HG03039 (cell line): ENCODE measurements around the gene TIMP3.
"Not testable (repeated sequence)": the region's sequence is repeated elsewhere in the genome, so short reads cannot be mapped to it uniquely, and the experiment has no call there.

Experiments
- ATAC-seq: cut with Tn5 transposase; IDR thresholded peaks from one replicate; pipeline ENCODE4 v1.9.1; 2021; ENCODE audit warnings: mild to moderate bottlenecking, moderate library complexity; ENCODE audit not compliant: unreplicated experiment

Gene TIMP3

GRCh38 chr22:32850591-32851517 is 49.3 kb downstream of the TIMP3 start:
- ATAC-seq, result no peak

- no peak for ATAC-seq
These were observed 51.1 kb downstream of the TIMP3 start for GRCh38 chr22:32852395-32853251.

DNA sequence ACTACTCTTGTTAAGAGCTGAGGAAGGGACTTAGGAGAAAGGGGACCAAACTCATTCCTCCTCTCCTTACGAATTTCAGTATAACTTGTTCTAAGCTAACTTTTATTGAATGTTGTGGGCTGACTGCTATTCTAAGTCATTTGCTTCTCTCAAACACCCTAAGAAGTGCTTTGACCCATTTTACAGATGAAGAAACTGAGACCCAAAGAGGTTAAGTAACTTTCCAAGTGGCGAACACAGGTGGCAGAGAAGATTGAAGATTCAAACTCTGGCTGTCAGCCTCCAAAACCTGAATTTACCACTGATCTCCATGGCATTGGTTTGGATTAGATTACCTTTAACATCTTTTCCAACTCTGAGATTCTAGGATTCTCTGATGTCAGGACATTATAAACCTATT is 52.2 kb downstream of the TIMP3 start:
- ATAC-seq, result no peak

DNA sequence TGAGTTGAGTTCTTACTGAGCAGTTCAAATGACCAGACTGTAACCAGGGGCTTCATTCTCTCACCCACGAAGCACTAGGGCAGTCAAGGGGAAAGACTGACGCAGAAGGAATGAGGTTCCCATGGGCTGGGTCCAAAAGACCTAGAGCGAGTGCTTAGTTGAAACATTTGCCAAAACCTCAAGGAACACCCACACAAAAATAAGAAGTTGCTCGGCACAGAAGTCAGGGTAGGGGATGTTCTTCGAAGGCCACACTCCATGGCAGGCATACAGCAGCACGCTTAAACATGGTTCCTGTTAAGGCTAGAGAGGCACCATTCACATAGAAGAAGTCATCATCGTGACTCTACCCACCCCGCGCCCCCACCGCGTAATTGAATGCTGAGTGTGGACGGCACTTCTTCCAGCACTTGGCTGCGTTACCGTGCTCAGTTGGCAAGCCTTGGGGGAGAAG is 52.9 kb downstream of the TIMP3 start:
- ATAC-seq, result no peak

DNA sequence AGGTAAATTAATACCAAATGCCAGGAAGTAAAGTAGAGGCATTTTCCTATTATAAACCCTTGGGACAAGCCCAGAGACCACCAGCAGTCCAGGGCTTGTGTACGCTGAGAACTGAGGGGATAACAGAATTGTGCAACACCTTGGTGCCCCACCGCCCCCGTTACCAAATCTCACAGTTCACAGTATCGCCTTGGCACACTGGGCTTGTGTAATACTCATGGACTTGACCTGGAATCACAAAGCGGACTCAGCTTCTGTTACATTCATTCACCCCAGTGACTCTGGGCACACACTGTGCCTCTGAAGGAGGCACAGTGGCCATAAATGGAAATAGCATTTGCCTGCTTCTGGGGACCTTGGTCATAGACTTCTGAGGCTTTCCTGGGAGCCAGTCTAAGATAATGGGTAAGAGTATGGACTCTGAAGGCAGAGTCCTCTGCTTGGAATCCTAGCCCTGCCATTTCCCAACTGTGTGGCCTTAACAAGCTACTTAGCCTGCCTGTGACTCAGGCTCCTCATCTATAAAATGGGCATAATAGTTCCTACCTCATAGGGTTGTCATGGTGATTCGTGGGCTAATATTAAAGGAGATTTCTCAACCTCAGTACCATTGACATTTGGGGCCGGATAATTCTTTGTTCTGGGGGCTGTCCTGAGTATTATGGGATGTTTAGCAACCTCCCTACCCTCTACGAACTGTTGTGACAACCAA is 53.7 kb downstream of the TIMP3 start:
- no peak for ATAC-seq

GRCh38 chr22:32858121-32858703 is 56.7 kb downstream of the TIMP3 start:
- no peak for ATAC-seq

- ATAC-seq, result no peak
These were observed 57.5 kb downstream of the TIMP3 start for GRCh38 chr22:32858957-32859356.

DNA sequence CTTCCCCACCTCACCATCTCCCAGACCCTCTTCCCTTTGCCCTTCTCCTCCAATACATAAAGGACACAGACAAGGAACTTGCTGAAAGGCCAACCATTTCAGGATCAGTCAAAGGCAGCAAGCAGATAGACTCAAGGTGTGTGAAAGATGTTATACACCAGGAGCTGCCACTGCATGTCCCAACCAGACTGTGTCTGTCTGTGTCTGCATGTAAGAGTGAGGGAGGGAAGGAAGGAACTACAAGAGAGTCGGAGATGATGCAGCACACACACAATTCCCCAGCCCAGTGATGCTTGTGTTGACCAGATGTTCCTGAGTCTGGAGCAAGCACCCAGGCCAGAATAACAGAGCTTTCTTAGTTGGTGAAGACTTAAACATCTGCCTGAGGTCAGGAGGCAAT is 58.2 kb downstream of the TIMP3 start:
- ATAC-seq, result no peak

DNA sequence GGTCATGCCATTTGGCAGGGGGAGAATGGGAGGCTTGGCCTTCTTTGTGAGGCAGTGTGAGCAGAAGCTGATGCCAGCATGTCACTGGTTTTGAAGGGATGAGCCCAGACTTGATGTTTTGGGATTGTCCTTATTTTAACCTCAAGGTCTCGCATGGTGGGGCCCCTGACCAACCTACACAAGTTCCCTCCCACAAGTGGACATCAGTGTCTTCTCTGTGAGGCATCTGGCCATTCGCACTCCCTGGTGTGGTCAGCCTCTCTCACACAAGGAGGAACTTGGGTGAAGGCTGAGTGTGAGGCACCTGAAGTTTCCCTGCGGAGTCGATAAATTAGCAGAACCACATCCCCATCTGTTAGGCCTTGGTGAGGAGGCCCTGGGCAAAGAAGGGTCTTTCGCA is 59.8 kb downstream of the TIMP3 start:
- no peak for ATAC-seq

DNA sequence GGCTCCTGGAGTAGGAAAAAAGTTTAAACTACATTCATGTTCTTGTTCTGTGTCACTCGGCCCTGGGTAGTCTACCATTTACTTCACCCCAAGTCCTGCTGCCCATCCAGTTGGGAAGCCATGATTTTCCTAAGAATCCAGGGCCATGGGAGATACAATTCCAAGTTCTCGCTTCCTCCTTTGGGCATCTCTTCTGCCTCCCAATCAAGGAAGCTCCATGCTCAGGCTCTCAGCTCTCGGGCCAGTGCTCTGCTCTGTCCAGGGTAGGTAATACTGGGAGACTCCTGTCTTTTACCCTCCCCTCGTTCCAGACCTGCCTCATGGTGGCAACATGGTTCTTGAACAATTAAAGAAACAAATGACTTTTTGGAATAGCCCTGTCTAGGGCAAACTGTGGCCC is 60.6 kb downstream of the TIMP3 start:
- ATAC-seq, result no peak

GRCh38 chr22:32862936-32863661 is 61.6 kb downstream of the TIMP3 start:
- no peak for ATAC-seq

DNA sequence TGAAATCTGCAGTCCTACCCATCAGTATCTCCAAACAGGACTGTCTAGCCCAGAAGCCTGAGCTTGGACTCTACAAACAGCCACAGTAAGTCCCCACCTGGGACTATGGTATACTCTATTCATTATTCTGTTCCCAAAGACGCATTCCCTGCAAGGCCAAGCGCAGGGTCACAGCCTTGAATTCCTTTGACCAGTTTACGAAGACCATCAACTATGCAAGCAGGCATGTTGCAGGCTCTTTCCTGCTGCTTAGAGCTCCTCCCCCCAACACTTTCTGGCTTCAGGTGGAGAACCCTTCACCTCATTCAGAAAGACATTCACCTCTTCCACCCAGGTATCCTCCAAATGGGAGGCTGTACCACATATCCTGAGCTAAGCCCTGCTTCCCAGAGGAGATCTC is 62.5 kb downstream of the TIMP3 start:
- no peak for ATAC-seq

DNA sequence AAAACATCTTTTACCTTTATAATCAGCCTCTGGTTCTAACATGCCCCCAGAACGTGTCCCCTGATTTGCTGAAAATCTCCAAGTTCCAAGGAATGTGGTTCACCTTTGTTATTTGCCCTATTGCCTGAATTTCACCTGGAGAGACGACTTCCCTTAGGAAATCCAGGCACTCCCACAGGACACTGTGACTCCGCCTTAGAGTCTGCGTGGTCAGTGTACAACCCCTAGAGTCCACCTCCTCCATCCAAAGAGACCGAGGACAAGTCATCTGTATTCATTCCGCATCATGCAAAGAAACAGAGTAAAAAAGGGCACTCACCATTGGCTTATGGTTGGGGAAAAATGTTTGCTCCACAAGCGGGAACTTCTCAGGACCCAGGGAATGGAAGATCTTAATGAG is 63.1 kb downstream of the TIMP3 start:
- no peak for ATAC-seq

GRCh38 chr22:32866953-32867352 is 65.4 kb downstream of the TIMP3 start:
- no peak for ATAC-seq

- ATAC-seq, result no peak
These were observed 67.4 kb downstream of the TIMP3 start for GRCh38 chr22:32868946-32869345.

- no peak for ATAC-seq
These were observed 69.0 kb downstream of the TIMP3 start for GRCh38 chr22:32870474-32870873.

DNA sequence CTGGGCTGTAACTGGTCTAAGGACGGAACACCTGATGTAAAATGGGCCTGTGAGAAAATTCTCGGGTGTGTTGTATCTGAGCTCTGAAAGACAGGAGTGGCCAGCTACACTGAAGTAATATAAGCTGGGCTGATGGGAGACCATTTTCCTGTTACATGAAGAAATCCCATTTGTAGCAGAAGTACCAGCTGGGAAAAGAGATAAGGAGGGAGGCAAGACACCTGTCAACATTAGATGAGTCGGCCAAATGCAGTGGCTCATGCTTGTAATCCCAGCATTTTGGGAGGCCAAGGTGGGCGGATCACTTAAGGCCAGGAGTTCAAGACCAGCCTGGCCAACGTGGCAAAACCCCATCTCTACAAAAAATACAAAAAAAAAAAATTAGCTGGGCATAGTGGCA is 72.1 kb downstream of the TIMP3 start:
- not testable (repeated sequence) for ATAC-seq

GRCh38 chr22:32874385-32874784 is 72.9 kb downstream of the TIMP3 start:
- no peak for ATAC-seq

DNA sequence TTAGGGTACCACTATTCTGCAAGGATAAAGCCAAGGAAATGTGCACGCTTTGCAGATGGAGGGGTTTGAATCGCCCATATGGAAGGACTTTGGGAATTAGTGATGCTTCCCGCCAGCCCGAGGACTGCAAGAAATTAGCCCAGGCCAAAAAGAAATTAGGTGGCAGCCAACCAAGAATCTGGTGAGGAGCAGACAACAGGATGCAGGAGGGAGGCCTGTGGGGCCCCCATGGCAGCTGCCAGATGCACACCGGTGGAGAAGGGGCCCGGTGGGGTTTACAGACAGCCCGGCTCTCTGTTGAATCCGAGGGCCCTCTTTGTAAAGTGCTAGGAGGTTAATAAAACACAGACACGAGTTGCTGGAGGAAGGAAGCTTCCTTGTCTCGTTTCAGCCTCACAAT is 73.5 kb downstream of the TIMP3 start:
- no peak for ATAC-seq

DNA sequence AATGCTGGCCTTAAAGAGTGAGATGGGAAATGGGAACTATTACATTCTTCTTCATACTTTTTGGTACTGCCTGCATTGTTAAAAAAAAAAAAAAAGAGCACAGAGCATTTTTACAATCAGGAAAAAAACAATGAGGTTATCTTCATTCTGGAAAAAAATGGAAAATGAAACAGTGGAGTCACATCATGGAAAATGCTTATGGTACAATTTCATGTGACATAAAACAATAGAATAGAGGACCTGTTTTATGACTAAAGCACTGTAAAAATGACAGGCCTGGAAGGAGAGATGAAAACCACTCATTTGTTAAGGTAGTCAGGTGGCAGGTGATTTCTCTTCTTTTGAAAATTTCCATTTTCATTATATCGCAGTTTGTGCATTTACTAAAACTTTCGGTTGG is 75.0 kb downstream of the TIMP3 start:
- no peak for ATAC-seq
